DOHH2 (cell line): Measurements from ENCODE around the gene CD8B.

Experiments
- H3F3A ChIP-seq: fragments of 200-600 bp; sonication (generic), shearing (Covaris generic); 2 replicates; pipeline ENCODE4 v1.6.0; 2016; ENCODE audit warnings: antibody characterized with exemption, mild to moderate bottlenecking; ENCODE audit not compliant: control insufficient read depth, insufficient read depth
- H3K27ac ChIP-seq: fragments of 200-600 bp; sonication (generic); 2 replicates; pipeline ENCODE4 v1.5.1; 2014; ENCODE audit warnings: low read depth, mild to moderate bottlenecking, low read length, moderate library complexity
- H3K27me3 ChIP-seq: fragments of 200-600 bp; sonication (generic); 2 replicates; pipeline ENCODE4 v1.6.1; 2014; ENCODE audit warnings: mild to moderate bottlenecking, low read length, mixed read lengths; ENCODE audit not compliant: control insufficient read depth
- H3K36me3 ChIP-seq: fragments of 200-600 bp; sonication (generic); 2 replicates; pipeline ENCODE4 v1.6.1; 2014; ENCODE audit warnings: mild to moderate bottlenecking, low read length, moderate library complexity, mixed read lengths; ENCODE audit not compliant: control insufficient read depth
- H3K4me1 ChIP-seq: fragments of 200-600 bp; sonication (generic); 2 replicates; pipeline ENCODE4 v1.6.1; 2014; ENCODE audit warnings: mild to moderate bottlenecking, low read length, mixed read lengths; ENCODE audit not compliant: control insufficient read depth
- H3K4me2 ChIP-seq: fragments of 200-600 bp; sonication (generic); 2 replicates; pipeline ENCODE4 v1.6.0; 2014; ENCODE audit warnings: mild to moderate bottlenecking, low read length, moderate library complexity
- H3K4me3 ChIP-seq: fragments of 200-600 bp; sonication (generic); 2 replicates; pipeline ENCODE4 v1.5.1; 2014; ENCODE audit warnings: mild to moderate bottlenecking, low read length, mixed read lengths
- H3K79me2 ChIP-seq: fragments of 200-600 bp; sonication (generic); 2 replicates; pipeline ENCODE4 v1.6.1; 2014; ENCODE audit warnings: mild to moderate bottlenecking, low read length, mixed read lengths; ENCODE audit not compliant: control insufficient read depth
- H3K9me2 ChIP-seq: fragments of 200-600 bp; sonication (generic); replicated peaks from 2 replicates; pipeline ENCODE4 v1.6.1; 2014; ENCODE audit warnings: mild to moderate bottlenecking, low read length, mixed read lengths; ENCODE audit not compliant: control insufficient read depth
- H3K9me3 ChIP-seq: fragments of 200-600 bp; sonication (generic); 2 replicates; pipeline ENCODE4 v1.6.1; 2014; ENCODE audit warnings: antibody characterized with exemption, low read length, mixed read lengths; ENCODE audit not compliant: control insufficient read depth, insufficient read depth
- H4K20me1 ChIP-seq: fragments of 200-600 bp; sonication (generic); 2 replicates; pipeline ENCODE4 v1.6.0; 2014; ENCODE audit warnings: low read depth, mild to moderate bottlenecking, antibody characterized with exemption, low read length, moderate library complexity; ENCODE audit not compliant: control insufficient read depth, insufficient read depth
- EZH2phosphoT487 ChIP-seq: fragments of 200-600 bp; sonication (generic); IDR thresholded peaks from 2 replicates; pipeline ENCODE4 v1.6.1; 2017; ENCODE audit warnings: borderline replicate concordance, mild to moderate bottlenecking, antibody characterized with exemption, low read length, moderate library complexity, mixed read lengths
- TF ChIP-seq, protein P1 (sequence below): fragments of 200-600 bp; sonication (generic); IDR thresholded peaks from one replicate; pipeline ENCODE4 v1.5.1; 2014; ENCODE audit warnings: antibody characterized with exemption, mild to moderate bottlenecking, low read depth, low read length; ENCODE audit not compliant: poor library complexity, severe bottlenecking

Gene CD8B

GRCh38 chr2:86781363-86781762 lies 80.3 kb downstream of the CD8B start:
- Histone ChIP-seq H3K27ac (no peak overlapping the region), H3K9me3 (no peaks in the 10 kb centered on the region), H3K4me2 (no peak overlapping the region), H3K4me1 (no peaks in the 10 kb centered on the region; the same call in 1 of the 2 replicates), H3K36me3 (no peaks in the 10 kb centered on the region), H3K4me3 (no peak overlapping the region), H3F3A (no peaks in the 10 kb centered on the region), H3K9me2 (no peaks in the 10 kb centered on the region), H3K27me3 (peaks cover 3% of the 10 kb centered on the region; the same call in 1 of the 2 replicates), H3K79me2 (no peaks in the 10 kb centered on the region), H4K20me1 (no peaks in the 10 kb centered on the region)
- TF ChIP-seq EZH2phosphoT487 = no peak
- TF ChIP-seq, protein P1, sequence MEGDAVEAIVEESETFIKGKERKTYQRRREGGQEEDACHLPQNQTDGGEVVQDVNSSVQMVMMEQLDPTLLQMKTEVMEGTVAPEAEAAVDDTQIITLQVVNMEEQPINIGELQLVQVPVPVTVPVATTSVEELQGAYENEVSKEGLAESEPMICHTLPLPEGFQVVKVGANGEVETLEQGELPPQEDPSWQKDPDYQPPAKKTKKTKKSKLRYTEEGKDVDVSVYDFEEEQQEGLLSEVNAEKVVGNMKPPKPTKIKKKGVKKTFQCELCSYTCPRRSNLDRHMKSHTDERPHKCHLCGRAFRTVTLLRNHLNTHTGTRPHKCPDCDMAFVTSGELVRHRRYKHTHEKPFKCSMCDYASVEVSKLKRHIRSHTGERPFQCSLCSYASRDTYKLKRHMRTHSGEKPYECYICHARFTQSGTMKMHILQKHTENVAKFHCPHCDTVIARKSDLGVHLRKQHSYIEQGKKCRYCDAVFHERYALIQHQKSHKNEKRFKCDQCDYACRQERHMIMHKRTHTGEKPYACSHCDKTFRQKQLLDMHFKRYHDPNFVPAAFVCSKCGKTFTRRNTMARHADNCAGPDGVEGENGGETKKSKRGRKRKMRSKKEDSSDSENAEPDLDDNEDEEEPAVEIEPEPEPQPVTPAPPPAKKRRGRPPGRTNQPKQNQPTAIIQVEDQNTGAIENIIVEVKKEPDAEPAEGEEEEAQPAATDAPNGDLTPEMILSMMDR = no peak

DNA sequence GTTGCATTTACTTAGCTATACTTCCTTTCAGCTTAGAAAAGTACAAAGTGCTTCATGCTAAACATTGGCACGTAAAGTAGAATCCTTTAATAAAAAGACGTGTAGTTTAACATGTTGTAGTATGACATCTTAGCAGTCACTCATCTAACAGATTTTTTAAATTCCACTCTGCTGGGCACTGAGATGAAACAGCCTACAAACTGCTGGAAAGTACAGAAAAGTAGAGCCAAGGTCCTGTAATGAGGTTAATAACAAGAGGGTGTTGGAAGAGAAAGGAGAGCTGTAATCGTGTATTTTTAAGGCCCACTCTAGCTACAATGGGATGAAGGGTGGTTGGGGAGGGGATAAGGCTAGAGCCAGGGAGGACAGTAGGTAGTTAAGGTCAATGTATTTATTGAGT lies 81.7 kb downstream of the CD8B start:
- Histone ChIP-seq H3K36me3 (peaks cover 6% of the 10 kb centered on the region), H3K9me3 (no peaks in the 10 kb centered on the region), H3K27me3 (peaks cover 3% of the 10 kb centered on the region; the same call in 1 of the 2 replicates), H3K9me2 (no peaks in the 10 kb centered on the region), H4K20me1 (no peaks in the 10 kb centered on the region), H3F3A (no peaks in the 10 kb centered on the region), H3K79me2 (no peaks in the 10 kb centered on the region), H3K4me2 (no peak overlapping the region), H3K27ac (no peak overlapping the region), H3K4me1 (no peaks in the 10 kb centered on the region; the same call in 1 of the 2 replicates), H3K4me3 (no peak overlapping the region)
- TF ChIP-seq, protein P1 = no peak
- TF ChIP-seq EZH2phosphoT487 = no peak

DNA sequence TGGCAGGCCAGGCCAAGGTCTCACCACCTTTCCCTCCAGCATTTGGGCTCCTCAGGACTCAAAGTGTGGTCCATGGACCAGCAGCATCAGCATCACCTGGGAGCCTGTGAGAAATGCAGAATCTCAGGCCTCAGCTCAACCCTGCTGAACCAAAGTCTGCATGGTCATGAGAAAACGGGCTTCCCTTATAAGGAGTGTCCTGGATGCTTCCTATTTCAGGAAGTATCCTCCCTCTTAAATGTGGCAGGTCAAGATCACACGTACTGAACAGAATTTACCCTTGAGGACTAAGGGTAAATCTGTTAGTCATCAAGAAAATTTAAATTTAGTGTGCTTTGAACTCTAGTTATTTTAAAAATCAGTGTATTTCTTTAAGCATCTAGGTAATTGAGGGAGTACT lies 82.7 kb downstream of the CD8B start:
- Histone ChIP-seq H3K9me2 (no peaks in the 10 kb centered on the region), H3K4me1 (no peaks in the 10 kb centered on the region; the same call in 1 of the 2 replicates), H4K20me1 (no peaks in the 10 kb centered on the region), H3K4me3 (no peak overlapping the region), H3K9me3 (no peaks in the 10 kb centered on the region), H3K27ac (no peak overlapping the region), H3K79me2 (no peaks in the 10 kb centered on the region), H3K4me2 (no peak overlapping the region), H3K27me3 (peaks cover 3% of the 10 kb centered on the region; the same call in 1 of the 2 replicates), H3K36me3 (peaks cover 16% of the 10 kb centered on the region), H3F3A (no peaks in the 10 kb centered on the region)
- TF ChIP-seq EZH2phosphoT487 = no peak

DNA sequence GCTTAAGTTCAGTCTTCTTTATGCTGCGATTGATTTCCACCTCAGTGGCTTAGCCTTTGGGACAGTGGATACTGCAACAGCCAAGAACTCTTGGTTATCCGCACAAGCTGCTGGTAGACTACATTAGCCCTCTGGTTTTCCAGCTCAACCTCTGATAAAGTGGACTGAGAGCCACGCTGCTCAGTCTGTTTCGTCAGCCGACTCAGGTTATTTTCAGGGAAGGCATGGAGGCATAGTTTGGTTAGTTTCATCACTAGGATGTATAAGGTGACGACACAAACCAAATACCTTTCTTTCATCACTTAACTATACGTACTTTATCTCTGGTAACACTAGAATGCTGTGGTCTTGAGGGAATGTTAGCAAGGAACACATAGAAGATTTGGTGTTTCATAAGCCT lies 85.2 kb downstream of the CD8B start:
- H3K27ac ChIP-seq = no peak overlapping the region
- no peak for TF ChIP-seq EZH2phosphoT487
- TF ChIP-seq, protein P1 = no peak
- no peaks in the 10 kb centered on the region for H3K27me3 ChIP-seq
- no peaks in the 10 kb centered on the region for H3K9me3 ChIP-seq
- peaks cover 38% of the 10 kb centered on the region for H3K36me3 ChIP-seq
- H3K4me2 ChIP-seq = no peak overlapping the region
- no peaks in the 10 kb centered on the region; the same call in 1 of the 2 replicates for H3K4me1 ChIP-seq
- no peaks in the 10 kb centered on the region for H3F3A ChIP-seq
- H4K20me1 ChIP-seq = no peaks in the 10 kb centered on the region
- H3K79me2 ChIP-seq = no peaks in the 10 kb centered on the region
- no peak overlapping the region for H3K4me3 ChIP-seq
- H3K9me2 ChIP-seq = no peaks in the 10 kb centered on the region
